SU-DHL-6 (cell line): Measurements from ENCODE around the gene MTOR.

Source experiments
- CTCF ChIP-seq: fragments of 200-600 bp; sonication (generic); IDR thresholded peaks from one replicate; pipeline ENCODE4 v1.5.1; 2017; ENCODE audit warnings: antibody characterized with exemption, mild to moderate bottlenecking, low read length, moderate library complexity; ENCODE audit not compliant: insufficient read depth, poor library complexity, severe bottlenecking
- EZH2phosphoT487 ChIP-seq: fragments of 200-600 bp; sonication (generic), shearing (Covaris generic); conservative IDR thresholded peaks from 2 replicates; pipeline ENCODE4 v1.6.1; 2018; ENCODE audit warnings: mild to moderate bottlenecking, antibody characterized with exemption, low read length, moderate library complexity, mixed read lengths

GRCh38 chr1:11207898-11208611, 54.3 kb downstream of the MTOR start:
- TF ChIP-seq CTCF (no peak), EZH2phosphoT487 (no peak)
